ENCODE measurements around the gene CNTD1. TPM values are rescaled to one million over a fixed set of nuclear protein-coding genes. Genes with fewer than 3 reads are reported as not detected.

CNTD1 gene
- total RNA-seq, 3 donors from 2014 or later (not counting 1 experiment from before 2014, with no cell fraction given), result not detected

- Mint-ChIP-seq H3K36me3 (no peaks in the 10 kb centered on the region), H3K4me1 (peaks cover 22 to 29% of the 10 kb centered on the region in 2 donors), H3K4me3 (peak overlapping the region; percentile 97), H3K9me3 (no peaks in the 10 kb centered on the region), H3K27me3 (ENCODE audit: low read depth in 2 of 2) (peaks cover 7 to 9% of the 10 kb centered on the region in 2 donors), H3K27ac (peak overlapping the region; percentile 98)
- peak overlapping the region; percentile 93 for H3K27ac ChIP-seq (ENCODE audit: low read length)
- TF ChIP-seq, protein P1, sequence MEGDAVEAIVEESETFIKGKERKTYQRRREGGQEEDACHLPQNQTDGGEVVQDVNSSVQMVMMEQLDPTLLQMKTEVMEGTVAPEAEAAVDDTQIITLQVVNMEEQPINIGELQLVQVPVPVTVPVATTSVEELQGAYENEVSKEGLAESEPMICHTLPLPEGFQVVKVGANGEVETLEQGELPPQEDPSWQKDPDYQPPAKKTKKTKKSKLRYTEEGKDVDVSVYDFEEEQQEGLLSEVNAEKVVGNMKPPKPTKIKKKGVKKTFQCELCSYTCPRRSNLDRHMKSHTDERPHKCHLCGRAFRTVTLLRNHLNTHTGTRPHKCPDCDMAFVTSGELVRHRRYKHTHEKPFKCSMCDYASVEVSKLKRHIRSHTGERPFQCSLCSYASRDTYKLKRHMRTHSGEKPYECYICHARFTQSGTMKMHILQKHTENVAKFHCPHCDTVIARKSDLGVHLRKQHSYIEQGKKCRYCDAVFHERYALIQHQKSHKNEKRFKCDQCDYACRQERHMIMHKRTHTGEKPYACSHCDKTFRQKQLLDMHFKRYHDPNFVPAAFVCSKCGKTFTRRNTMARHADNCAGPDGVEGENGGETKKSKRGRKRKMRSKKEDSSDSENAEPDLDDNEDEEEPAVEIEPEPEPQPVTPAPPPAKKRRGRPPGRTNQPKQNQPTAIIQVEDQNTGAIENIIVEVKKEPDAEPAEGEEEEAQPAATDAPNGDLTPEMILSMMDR (IDR thresholded peaks at IDR 0.05), result no peak
- H3K4me3 ChIP-seq (ENCODE audit: low read length), result peak overlapping the region; percentile 85
- H3K4me1 ChIP-seq (ENCODE audit: control insufficient read depth, insufficient read depth, low read length), result peaks cover 7% of the 10 kb centered on the region
- intact Hi-C loops (cut with micrococcal nuclease), result loop anchor here (5.0 to 10.0 kb wide), 2 partner anchors 150 to 652 kb away; partner anchors contain the start of genes DHX8, PTGES3L and RUNDC1
- peaks cover 7% of the 10 kb centered on the region for H3K36me3 ChIP-seq (ENCODE audit: control insufficient read depth, insufficient read depth, low read length)
- H3K27me3 ChIP-seq (ENCODE audit: control insufficient read depth, insufficient read depth, low read length), result peaks cover 3% of the 10 kb centered on the region
- H3K9me3 ChIP-seq (ENCODE audit: control insufficient read depth, insufficient read depth, low read length), result no peaks in the 10 kb centered on the region
- WGBS (ENCODE audit: insufficient coverage), result 57% methylated on average over 9 of the region's 9 CpGs
- DNase-seq (no peak), ATAC-seq (peak in 2 of 3 donors; percentile 1 to 3)
Measured at GRCh38 chr17:42832213-42832933, 33.7 kb downstream of the CNTD1 start.

GRCh38 chr17:42832934-42833766, 34.5 kb downstream of the CNTD1 start, which contains the start of gene PSME3:
Gene PSME3 (plus strand): TSS chr17:42833397. CDS start chr17:42833632, 235 bp downstream.
- Histone ChIP-seq H3K4me1 (ENCODE audit: control insufficient read depth, insufficient read depth, low read length) (peaks cover 7% of the 10 kb centered on the region), H3K36me3 (ENCODE audit: control insufficient read depth, insufficient read depth, low read length) (peaks cover 14% of the 10 kb centered on the region), H3K27me3 (ENCODE audit: control insufficient read depth, insufficient read depth, low read length) (no peaks in the 10 kb centered on the region), H3K4me3 (ENCODE audit: low read length) (peak within 1 kb of the TSS; percentile 85), H3K27ac (ENCODE audit: low read length) (peak within 1 kb of the TSS; percentile 93), H3K9me3 (ENCODE audit: control insufficient read depth, insufficient read depth, low read length) (no peaks in the 10 kb centered on the region)
- Mint-ChIP-seq H3K4me1 (peaks cover 22 to 29% of the 10 kb centered on the region in 2 donors), H3K9me3 (no peaks in the 10 kb centered on the region), H3K36me3 (no peaks in the 10 kb centered on the region), H3K27me3 (ENCODE audit: low read depth in 2 of 2) (peaks cover 0 to 5% of the 10 kb centered on the region in 2 donors), H3K27ac (peak within 1 kb of the TSS; percentile 98), H3K4me3 (peak within 1 kb of the TSS; percentile 97)
- under 1% methylated on average over 71 of the region's 71 CpGs for WGBS (ENCODE audit: insufficient coverage)
- intact Hi-C loops (cut with micrococcal nuclease), result loop anchor here (1.0 to 10.0 kb wide), 3 partner anchors 9 to 652 kb away; partner anchors contain the start of genes BECN1, DHX8, PTGES3L and RUNDC1
- peak; percentile 90 to 94 for DNase-seq
- peak; percentile 89 to 94 (median 92) for ATAC-seq
- TF ChIP-seq, protein P1 (IDR thresholded peaks at IDR 0.05), result no peak

DNA sequence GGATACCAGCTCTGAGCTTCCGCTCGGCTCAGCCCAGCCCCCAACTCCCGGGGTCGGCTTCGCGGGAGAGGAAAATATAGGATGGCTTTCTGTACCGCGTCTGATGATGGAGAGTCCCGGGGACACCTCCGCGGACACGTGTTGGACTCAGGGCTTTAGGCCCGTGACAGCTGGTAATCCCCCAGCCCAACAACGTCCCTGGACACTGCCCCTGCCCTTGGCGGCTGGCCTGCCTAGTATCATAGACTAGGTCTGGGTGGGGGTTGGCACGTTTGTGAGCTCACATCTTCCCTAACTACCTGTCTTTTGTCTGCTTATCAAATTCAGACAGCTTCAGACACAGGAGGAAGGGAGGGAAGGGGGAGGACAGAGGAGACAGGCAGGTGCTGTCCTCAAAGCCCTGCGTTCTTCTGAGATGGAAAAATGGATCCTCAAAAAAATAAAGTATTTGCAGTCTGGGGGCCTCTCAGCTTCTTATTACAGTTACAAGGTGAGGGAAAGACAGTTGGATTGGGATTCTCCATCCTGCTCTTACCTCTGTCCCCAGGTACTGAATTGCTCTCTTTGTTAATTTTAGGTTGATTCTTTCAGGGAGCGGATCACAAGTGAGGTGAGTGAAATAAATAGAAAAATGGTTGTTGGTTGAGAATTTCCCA, 35.2 kb downstream of the CNTD1 start:
- peak overlapping the region; percentile 98 for H3K27ac Mint-ChIP-seq
- Histone ChIP-seq H3K4me3 (ENCODE audit: low read length) (peak overlapping the region; percentile 85), H3K27me3 (ENCODE audit: control insufficient read depth, insufficient read depth, low read length) (no peaks in the 10 kb centered on the region), H3K36me3 (ENCODE audit: control insufficient read depth, insufficient read depth, low read length) (peaks cover 20% of the 10 kb centered on the region), H3K4me1 (ENCODE audit: control insufficient read depth, insufficient read depth, low read length) (peaks cover 7% of the 10 kb centered on the region), H3K9me3 (ENCODE audit: control insufficient read depth, insufficient read depth, low read length) (no peaks in the 10 kb centered on the region), H3K27ac (ENCODE audit: low read length) (peak overlapping the region; percentile 93)
- peaks cover 22 to 29% of the 10 kb centered on the region in 2 donors for H3K4me1 Mint-ChIP-seq
- H3K4me3 Mint-ChIP-seq, result peak overlapping the region; percentile 97
- intact Hi-C loops (cut with micrococcal nuclease), result loop anchor here (1.0 to 10.0 kb wide), 3 partner anchors 10 to 651 kb away; partner anchors contain the start of genes BECN1, DHX8, PTGES3L and RUNDC1
- TF ChIP-seq, protein P1 (IDR thresholded peaks at IDR 0.05), result no peak
- WGBS (ENCODE audit: insufficient coverage), result 6% methylated on average over 16 of the region's 18 CpGs
- no peaks in the 10 kb centered on the region for H3K9me3 Mint-ChIP-seq
- ATAC-seq, result peak in 1 of 3 donors; percentile 0
- no peak for DNase-seq
- peaks cover 4% of the 10 kb centered on the region for H3K36me3 Mint-ChIP-seq
- H3K27me3 Mint-ChIP-seq (ENCODE audit: low read depth in 2 of 2), result peaks cover 0 to 2% of the 10 kb centered on the region in 2 donors
